ENCODE results near the gene SLC17A5. TPM values are rescaled to one million over a fixed set of nuclear protein-coding genes. Genes with fewer than 3 reads are reported as not detected.

The SLC17A5 gene
- total RNA-seq, 1 experiment from 2014 or later, result 6.1 TPM

GRCh38 chr6:73649783-73650182, 4.0 kb downstream of the SLC17A5 start:
- Mint-ChIP-seq H3K4me3 (ENCODE audit: unreplicated experiment) (no peak overlapping the region), H3K27ac (ENCODE audit: low read depth, unreplicated experiment) (no peak overlapping the region), H3K36me3 (ENCODE audit: insufficient read depth, unreplicated experiment) (peaks cover 13% of the 10 kb centered on the region), H3K9me3 (ENCODE audit: unreplicated experiment) (no peaks in the 10 kb centered on the region), H3K27me3 (ENCODE audit: insufficient read depth, unreplicated experiment) (no peaks in the 10 kb centered on the region), H3K4me1 (ENCODE audit: insufficient read depth, unreplicated experiment) (peaks cover 38% of the 10 kb centered on the region)
- ChIA-PET CTCF (interaction anchor here (0.6 kb wide), 3 partner anchors 49 to 766 kb away, joined by 3 to 5 read pairs (median 3); no protein-coding TSS in a partner anchor), POLR2A (interaction anchor here (6.7 kb wide), 1 partner anchor 129 kb away, joined by 65 read pairs; the partner anchor contains the start of gene EEF1A1)
- DNase-seq (ENCODE audit: unreplicated experiment), result no peak
- BruUV-seq (replicated peaks), result no TSS peak
- intact Hi-C loops (cut with micrococcal nuclease), result no loop called here
- no peak for TF ChIP-seq CTCF (IDR thresholded peaks at IDR 0.05; ENCODE audit: unreplicated experiment)

GRCh38 chr6:73648166-73648565, 5.6 kb downstream of the SLC17A5 start:
- Mint-ChIP-seq H3K36me3 (ENCODE audit: insufficient read depth, unreplicated experiment) (peaks cover 10% of the 10 kb centered on the region), H3K4me3 (ENCODE audit: unreplicated experiment) (no peak overlapping the region), H3K27me3 (ENCODE audit: insufficient read depth, unreplicated experiment) (no peaks in the 10 kb centered on the region), H3K4me1 (ENCODE audit: insufficient read depth, unreplicated experiment) (peaks cover 38% of the 10 kb centered on the region), H3K27ac (ENCODE audit: low read depth, unreplicated experiment) (peak overlapping the region; percentile 32), H3K9me3 (ENCODE audit: unreplicated experiment) (no peaks in the 10 kb centered on the region)
- peak; percentile 42 for DNase-seq (ENCODE audit: unreplicated experiment)
- POLR2A ChIA-PET, result interaction anchor here (1.7 to 6.7 kb wide), 3 partner anchors 68 to 186 kb away, joined by 6 to 65 read pairs (median 14); partner anchors contain the start of genes EEF1A1 and MTO1
- no TSS peak for BruUV-seq (replicated peaks)
- intact Hi-C loops (cut with micrococcal nuclease), result no loop called here
- TF ChIP-seq CTCF (IDR thresholded peaks at IDR 0.05; ENCODE audit: unreplicated experiment), result no peak
- CTCF ChIA-PET, result interaction anchor here (2.3 kb wide), 1 partner anchor 85 kb away, joined by 8 read pairs; no protein-coding TSS in a partner anchor

- ChIA-PET POLR2A (interaction anchor here (0.7 to 6.7 kb wide), 13 partner anchors 9 to 200 kb away, joined by 3 to 65 read pairs (median 4); partner anchors contain the start of genes EEF1A1, MTO1 and SLC17A5), CTCF (interaction anchor here (0.6 to 1.5 kb wide), 3 partner anchors 30 to 1802 kb away, joined by 3 to 5 read pairs (median 3); no protein-coding TSS in a partner anchor)
- intact Hi-C loops (cut with micrococcal nuclease), result no loop called here
- no peak for TF ChIP-seq CTCF (IDR thresholded peaks at IDR 0.05; ENCODE audit: unreplicated experiment)
- Mint-ChIP-seq H3K9me3 (ENCODE audit: unreplicated experiment) (no peaks in the 10 kb centered on the region), H3K4me3 (ENCODE audit: unreplicated experiment) (peak overlapping the region; percentile 79), H3K4me1 (ENCODE audit: insufficient read depth, unreplicated experiment) (peaks cover 34% of the 10 kb centered on the region), H3K36me3 (ENCODE audit: insufficient read depth, unreplicated experiment) (peaks cover 7% of the 10 kb centered on the region), H3K27me3 (ENCODE audit: insufficient read depth, unreplicated experiment) (no peaks in the 10 kb centered on the region), H3K27ac (ENCODE audit: low read depth, unreplicated experiment) (peak overlapping the region; percentile 90)
- no peak for DNase-seq (ENCODE audit: unreplicated experiment)
- no TSS peak for BruUV-seq (replicated peaks)
These were observed 8.7 kb downstream of the SLC17A5 start for GRCh38 chr6:73644941-73645591.

- Mint-ChIP-seq H3K36me3 (ENCODE audit: insufficient read depth, unreplicated experiment) (no peaks in the 10 kb centered on the region), H3K4me1 (ENCODE audit: insufficient read depth, unreplicated experiment) (peaks cover 37% of the 10 kb centered on the region), H3K9me3 (ENCODE audit: unreplicated experiment) (no peaks in the 10 kb centered on the region), H3K27ac (ENCODE audit: low read depth, unreplicated experiment) (no peak overlapping the region), H3K27me3 (ENCODE audit: insufficient read depth, unreplicated experiment) (no peaks in the 10 kb centered on the region), H3K4me3 (ENCODE audit: unreplicated experiment) (no peak overlapping the region)
- DNase-seq (ENCODE audit: unreplicated experiment), result peak; percentile 67
- CTCF ChIA-PET, result interaction anchor here (0.7 to 1.5 kb wide), 5 partner anchors 9 to 129 kb away, joined by 3 to 11 read pairs (median 3); no protein-coding TSS in a partner anchor
- intact Hi-C loops (cut with micrococcal nuclease), result no loop called here
- TF ChIP-seq CTCF (IDR thresholded peaks at IDR 0.05; ENCODE audit: unreplicated experiment), result no peak
- no TSS peak for BruUV-seq (replicated peaks)
- POLR2A ChIA-PET, result interaction anchor here (0.6 to 6.7 kb wide), 16 partner anchors 10 to 1600 kb away, joined by 3 to 65 read pairs (median 4); partner anchors contain the start of genes EEF1A1, MTO1 and SLC17A5
These were observed 9.8 kb downstream of the SLC17A5 start for GRCh38 chr6:73644030-73644429.
